ENCODE results near the gene ERICH3. TPM values are rescaled to one million over a fixed set of nuclear protein-coding genes. Genes with fewer than 3 reads are reported as not detected.

ERICH3 gene
- total RNA-seq, 1 experiment from 2014 or later, result not detected

DNA sequence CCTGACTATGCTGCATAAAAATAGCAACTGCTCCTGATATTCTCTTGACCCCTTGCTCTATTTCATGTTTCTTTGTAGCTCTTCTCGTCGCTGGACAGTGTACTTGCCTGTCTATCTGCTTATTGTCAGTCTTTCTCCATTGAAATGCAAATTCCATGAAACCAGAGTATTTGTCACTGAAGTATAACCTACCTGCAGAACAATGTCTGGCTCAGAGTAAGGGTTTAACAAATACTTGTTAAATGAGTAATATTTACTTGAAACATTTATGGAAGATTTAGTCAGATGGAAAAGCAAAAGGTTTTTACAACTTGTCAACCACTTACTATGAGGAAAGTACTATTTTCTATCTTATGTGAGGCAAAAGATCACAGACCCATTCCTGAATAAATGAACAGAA lies 19.9 kb upstream of the ERICH3 start:
- Histone ChIP-seq H3K4me1 (no peaks in the 10 kb centered on the region), H3K27me3 (replicated peaks; ENCODE audit: control insufficient read depth, insufficient read depth, low read length) (no peaks in the 10 kb centered on the region), H3K9me3 (no peaks in the 10 kb centered on the region), H3K36me3 (ENCODE audit: control insufficient read depth, insufficient read depth, low read length) (no peaks in the 10 kb centered on the region), H3K4me3 (ENCODE audit: low read depth, low read length) (no peak overlapping the region)
- H3K36me3 Mint-ChIP-seq (ENCODE audit: insufficient read depth, unreplicated experiment), result no peaks in the 10 kb centered on the region
- BruUV-seq (replicated peaks), result no TSS peak
- H3K4me1 Mint-ChIP-seq (ENCODE audit: low read depth, unreplicated experiment), result peaks cover 6% of the 10 kb centered on the region
- TF ChIP-seq, protein P1, sequence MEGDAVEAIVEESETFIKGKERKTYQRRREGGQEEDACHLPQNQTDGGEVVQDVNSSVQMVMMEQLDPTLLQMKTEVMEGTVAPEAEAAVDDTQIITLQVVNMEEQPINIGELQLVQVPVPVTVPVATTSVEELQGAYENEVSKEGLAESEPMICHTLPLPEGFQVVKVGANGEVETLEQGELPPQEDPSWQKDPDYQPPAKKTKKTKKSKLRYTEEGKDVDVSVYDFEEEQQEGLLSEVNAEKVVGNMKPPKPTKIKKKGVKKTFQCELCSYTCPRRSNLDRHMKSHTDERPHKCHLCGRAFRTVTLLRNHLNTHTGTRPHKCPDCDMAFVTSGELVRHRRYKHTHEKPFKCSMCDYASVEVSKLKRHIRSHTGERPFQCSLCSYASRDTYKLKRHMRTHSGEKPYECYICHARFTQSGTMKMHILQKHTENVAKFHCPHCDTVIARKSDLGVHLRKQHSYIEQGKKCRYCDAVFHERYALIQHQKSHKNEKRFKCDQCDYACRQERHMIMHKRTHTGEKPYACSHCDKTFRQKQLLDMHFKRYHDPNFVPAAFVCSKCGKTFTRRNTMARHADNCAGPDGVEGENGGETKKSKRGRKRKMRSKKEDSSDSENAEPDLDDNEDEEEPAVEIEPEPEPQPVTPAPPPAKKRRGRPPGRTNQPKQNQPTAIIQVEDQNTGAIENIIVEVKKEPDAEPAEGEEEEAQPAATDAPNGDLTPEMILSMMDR (IDR thresholded peaks at IDR 0.05; ENCODE audit: insufficient read depth in 1 of 2, low read depth in 1 of 2, low read length in 1 of 2, severe bottlenecking in 1 of 2, unreplicated experiment in 1 of 2), result no peak
- CTCF ChIA-PET, result no interaction called here
- H3K9me3 Mint-ChIP-seq (ENCODE audit: unreplicated experiment), result no peaks in the 10 kb centered on the region
- intact Hi-C loops (cut with micrococcal nuclease; ENCODE audit: unreplicated experiment), result loop anchor here (2.0 to 5.0 kb wide), 2 partner anchors 39 to 226 kb away; partner anchors contain the start of genes CRYZ and TYW3
- POLR2A ChIA-PET, result no interaction called here
- H3K4me3 Mint-ChIP-seq (ENCODE audit: unreplicated experiment), result no peak overlapping the region
- H3K27me3 Mint-ChIP-seq (ENCODE audit: insufficient read depth, unreplicated experiment), result no peaks in the 10 kb centered on the region
- DNase-seq, result no peak
- no peak overlapping the region for H3K27ac Mint-ChIP-seq (ENCODE audit: unreplicated experiment)

DNA sequence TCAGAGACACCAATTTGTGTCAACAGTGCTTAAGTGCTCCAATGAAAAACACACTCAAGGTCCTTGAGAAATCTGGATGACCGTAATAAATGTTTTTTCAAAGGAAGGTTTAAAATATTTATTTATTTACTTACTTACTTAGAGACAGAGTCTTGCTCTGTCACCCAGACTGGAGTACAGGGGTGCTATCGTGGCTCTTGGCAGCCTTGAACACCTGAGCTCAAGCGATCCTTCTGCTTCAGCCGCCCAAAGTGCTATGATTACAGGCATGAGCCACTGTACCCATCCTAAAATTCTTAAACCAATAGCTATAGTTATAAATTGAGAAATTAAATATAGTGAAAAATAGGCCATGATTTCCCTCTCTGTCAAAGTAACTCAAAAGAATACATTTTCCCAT lies 17.3 kb upstream of the ERICH3 start:
- H3K27me3 ChIP-seq (replicated peaks; ENCODE audit: control insufficient read depth, insufficient read depth, low read length), result no peaks in the 10 kb centered on the region
- H3K4me3 ChIP-seq (ENCODE audit: low read depth, low read length), result no peak overlapping the region
- Mint-ChIP-seq H3K4me1 (ENCODE audit: low read depth, unreplicated experiment) (peaks cover 6% of the 10 kb centered on the region), H3K36me3 (ENCODE audit: insufficient read depth, unreplicated experiment) (no peaks in the 10 kb centered on the region), H3K9me3 (ENCODE audit: unreplicated experiment) (no peaks in the 10 kb centered on the region), H3K27ac (ENCODE audit: unreplicated experiment) (no peak overlapping the region), H3K4me3 (ENCODE audit: unreplicated experiment) (no peak overlapping the region), H3K27me3 (ENCODE audit: insufficient read depth, unreplicated experiment) (no peaks in the 10 kb centered on the region)
- H3K36me3 ChIP-seq (ENCODE audit: control insufficient read depth, insufficient read depth, low read length), result no peaks in the 10 kb centered on the region
- no peak for DNase-seq
- intact Hi-C loops (cut with micrococcal nuclease; ENCODE audit: unreplicated experiment), result loop anchor here (5.0 kb wide), 1 partner anchor 224 kb away; no protein-coding TSS in a partner anchor
- POLR2A ChIA-PET, result no interaction called here
- H3K4me1 ChIP-seq, result no peaks in the 10 kb centered on the region
- H3K9me3 ChIP-seq, result no peaks in the 10 kb centered on the region
- BruUV-seq (replicated peaks), result no TSS peak
- CTCF ChIA-PET, result no interaction called here
- TF ChIP-seq, protein P1 (IDR thresholded peaks at IDR 0.05; ENCODE audit: insufficient read depth in 1 of 2, low read depth in 1 of 2, low read length in 1 of 2, severe bottlenecking in 1 of 2, unreplicated experiment in 1 of 2), result no peak

DNA sequence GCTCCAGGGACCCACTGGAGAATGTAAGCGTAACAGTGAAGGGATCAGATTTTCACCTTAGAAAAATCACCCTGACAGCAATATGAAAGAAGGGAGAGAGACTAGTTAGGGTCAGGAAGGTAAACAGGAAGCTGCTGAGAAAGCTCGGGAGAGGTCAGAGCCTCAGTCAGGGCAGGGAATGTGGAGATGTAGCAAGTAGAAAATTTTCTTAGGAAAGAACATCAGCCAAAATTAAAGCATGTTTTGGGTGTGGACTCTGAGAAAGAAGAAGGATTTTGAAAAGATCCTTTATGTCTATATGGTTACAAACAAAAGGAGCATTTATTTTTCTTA lies 16.7 kb upstream of the ERICH3 start:
- no peaks in the 10 kb centered on the region for H3K9me3 ChIP-seq
- BruUV-seq (replicated peaks), result no TSS peak
- H3K36me3 ChIP-seq (ENCODE audit: control insufficient read depth, insufficient read depth, low read length), result no peaks in the 10 kb centered on the region
- peak overlapping the region; percentile 29 for H3K4me3 Mint-ChIP-seq (ENCODE audit: unreplicated experiment)
- H3K27me3 ChIP-seq (replicated peaks; ENCODE audit: control insufficient read depth, insufficient read depth, low read length), result no peaks in the 10 kb centered on the region
- no peaks in the 10 kb centered on the region for H3K36me3 Mint-ChIP-seq (ENCODE audit: insufficient read depth, unreplicated experiment)
- no peaks in the 10 kb centered on the region for H3K9me3 Mint-ChIP-seq (ENCODE audit: unreplicated experiment)
- peaks cover 6% of the 10 kb centered on the region for H3K4me1 Mint-ChIP-seq (ENCODE audit: low read depth, unreplicated experiment)
- no peak for DNase-seq
- CTCF ChIA-PET, result interaction anchor here (1.3 to 1.4 kb wide), 2 partner anchors 43 to 186 kb away, joined by 3 to 7 read pairs; partner anchors contain the start of genes CRYZ and TYW3
- H3K27me3 Mint-ChIP-seq (ENCODE audit: insufficient read depth, unreplicated experiment), result no peaks in the 10 kb centered on the region
- TF ChIP-seq, protein P1 (IDR thresholded peaks at IDR 0.05; ENCODE audit: insufficient read depth in 1 of 2, low read depth in 1 of 2, low read length in 1 of 2, severe bottlenecking in 1 of 2, unreplicated experiment in 1 of 2), result no peak
- intact Hi-C loops (cut with micrococcal nuclease; ENCODE audit: unreplicated experiment), result loop anchor here (5.0 kb wide), 1 partner anchor 223 kb away; no protein-coding TSS in a partner anchor
- H3K4me3 ChIP-seq (ENCODE audit: low read depth, low read length), result no peak overlapping the region
- no peak overlapping the region for H3K27ac Mint-ChIP-seq (ENCODE audit: unreplicated experiment)
- H3K4me1 ChIP-seq, result no peaks in the 10 kb centered on the region
- POLR2A ChIA-PET, result no interaction called here
